Epithelial cell of prostate (primary cell): ENCODE results near the gene ARRB1.

Source experiments
- DNase-seq: peaks from one replicate; pipeline ENCODE4 v3.0.0-alpha.2; 2011; ENCODE audit warnings: low read depth, low spot score
- H3K27ac ChIP-seq: fragments of 450-650 bp; 2 replicates; pipeline ENCODE4 v1.5.1; 2017; ENCODE audit warnings: mild to moderate bottlenecking

The ARRB1 gene

GRCh38 chr11:75263944-75264349 lies 87.5 kb downstream of the ARRB1 start:
- H3K27ac ChIP-seq: no peak overlapping the region
- no peak for DNase-seq

- no peak for DNase-seq
- no peak overlapping the region for H3K27ac ChIP-seq
These were observed 88.3 kb downstream of the ARRB1 start for GRCh38 chr11:75262961-75263852.

DNA sequence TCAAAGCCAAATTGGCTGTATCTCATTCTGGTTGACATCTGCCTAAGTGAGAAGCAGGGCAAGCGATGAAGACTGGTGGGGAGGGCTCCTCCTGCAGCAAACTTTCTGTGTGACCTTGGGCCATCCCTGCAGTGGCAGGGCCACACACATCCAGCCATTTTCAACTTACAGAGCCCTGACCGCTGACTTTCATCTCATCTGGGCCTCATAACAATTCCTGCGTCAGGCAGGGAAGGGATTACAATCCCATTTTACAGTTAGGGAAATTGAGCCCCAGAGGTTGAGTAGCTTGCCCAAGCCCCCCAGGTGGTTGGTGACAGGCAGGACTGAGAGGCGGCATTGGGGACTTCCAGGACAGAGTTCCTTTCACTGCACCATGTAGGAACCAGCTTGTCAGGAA lies 89.0 kb downstream of the ARRB1 start:
- no peak for DNase-seq
- no peak overlapping the region for H3K27ac ChIP-seq

- no peak overlapping the region for H3K27ac ChIP-seq
- DNase-seq: no peak
These were observed 89.5 kb downstream of the ARRB1 start for GRCh38 chr11:75261902-75262361.

- DNase-seq: no peak
- no peak overlapping the region for H3K27ac ChIP-seq
These were observed 90.9 kb downstream of the ARRB1 start for GRCh38 chr11:75260396-75261170.

DNA sequence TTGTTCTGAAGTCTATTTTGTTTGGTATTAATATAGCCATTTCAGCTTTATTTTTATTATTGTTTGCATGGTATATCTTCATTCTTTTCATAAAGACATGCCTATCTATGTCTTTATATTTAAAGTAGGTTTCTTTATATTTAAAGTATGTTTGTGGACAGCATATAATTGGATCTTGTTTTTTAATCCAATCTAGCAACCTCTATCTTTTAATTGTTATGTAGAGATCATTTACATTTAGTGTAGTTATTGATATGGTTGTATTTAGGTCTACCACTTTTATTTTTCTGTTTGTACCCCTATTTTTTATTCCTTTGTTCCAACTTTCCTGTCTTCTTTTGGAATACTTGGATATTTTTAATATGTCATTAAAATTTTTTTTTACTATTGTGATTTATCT lies 97.1 kb downstream of the ARRB1 start:
- no peak for DNase-seq
- no peak overlapping the region for H3K27ac ChIP-seq

- H3K27ac ChIP-seq: no peak overlapping the region
- DNase-seq: no peak
These were observed 101.8 kb downstream of the ARRB1 start for GRCh38 chr11:75249704-75250103.

GRCh38 chr11:75248924-75249256 lies 102.6 kb downstream of the ARRB1 start:
- no peak for DNase-seq

DNA sequence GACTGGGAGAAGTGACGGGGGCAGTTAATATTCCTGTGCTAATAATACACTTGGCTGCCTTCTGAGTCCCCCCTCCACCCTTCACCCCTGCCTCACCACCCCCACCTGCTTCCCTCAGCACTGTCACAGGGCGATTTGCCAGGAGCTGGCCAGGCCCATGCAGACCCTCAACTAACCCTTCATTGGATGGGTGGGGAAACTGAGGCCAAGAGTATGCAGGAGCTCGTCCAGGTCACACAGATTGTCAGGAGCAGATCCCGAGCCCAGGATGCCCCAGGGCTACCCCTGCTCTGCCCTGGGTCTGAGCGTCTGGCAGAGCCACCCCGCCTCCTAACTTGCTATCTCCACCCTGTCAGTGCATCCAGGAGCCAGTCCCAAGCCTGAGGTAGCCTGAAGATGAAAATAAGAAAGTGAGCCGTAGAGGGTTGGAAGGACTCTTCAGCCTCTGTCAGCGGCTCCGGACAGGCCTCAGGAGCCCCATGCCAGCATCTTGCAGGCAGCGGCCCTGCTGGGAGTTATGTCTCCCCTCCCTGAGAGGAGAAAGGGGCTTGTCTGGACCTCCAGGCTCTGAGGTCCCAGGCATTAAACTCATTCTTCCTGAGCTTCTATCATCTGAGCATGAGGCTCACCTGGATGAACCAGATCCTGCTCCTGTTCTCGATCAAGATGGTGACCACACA lies 104.7 kb downstream of the ARRB1 start:
- DNase-seq: no peak
- no peak overlapping the region for H3K27ac ChIP-seq

More at GRCh38 chr11:75248924-75249256, 102.6 kb downstream of the ARRB1 start:
- H3K27ac ChIP-seq: no peak overlapping the region

- no peak overlapping the region for H3K27ac ChIP-seq
- no peak for DNase-seq
These were observed 105.3 kb downstream of the ARRB1 start for GRCh38 chr11:75246006-75246670.

DNA sequence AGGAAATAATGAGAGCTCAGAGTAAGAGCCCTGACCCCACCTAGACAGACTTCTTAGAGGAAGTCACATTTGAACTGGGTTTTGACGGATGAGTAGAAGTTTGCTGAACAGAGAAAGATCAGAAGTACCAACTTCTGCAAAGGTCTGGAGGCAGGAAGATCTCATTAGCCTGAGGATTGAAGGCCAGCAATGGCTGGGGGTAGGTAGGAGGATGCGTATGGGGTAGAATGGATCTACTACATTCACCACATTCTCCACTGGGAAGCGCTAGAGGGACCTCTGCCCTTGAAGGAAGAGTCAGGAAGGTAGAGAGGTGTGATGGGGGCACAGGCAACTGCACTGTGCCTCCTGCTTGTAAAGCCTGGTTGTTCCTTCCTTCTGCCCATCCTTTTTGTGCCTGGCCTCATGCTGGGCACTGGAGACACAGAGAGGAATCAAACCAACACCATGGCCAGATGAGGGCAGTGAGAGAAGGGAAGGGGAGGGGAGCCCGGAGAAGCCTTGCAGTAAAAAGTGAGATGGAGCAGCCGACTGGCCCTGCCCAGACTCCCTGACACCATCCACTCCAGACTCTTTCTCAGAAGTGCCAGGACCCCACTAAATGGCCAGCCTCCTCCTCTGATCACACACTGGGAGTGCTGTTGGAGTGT lies 106.0 kb downstream of the ARRB1 start:
- no peak for DNase-seq
- H3K27ac ChIP-seq: no peak overlapping the region

- H3K27ac ChIP-seq: no peak overlapping the region
- DNase-seq: no peak
These were observed 107.2 kb downstream of the ARRB1 start for GRCh38 chr11:75244052-75244814.

DNA sequence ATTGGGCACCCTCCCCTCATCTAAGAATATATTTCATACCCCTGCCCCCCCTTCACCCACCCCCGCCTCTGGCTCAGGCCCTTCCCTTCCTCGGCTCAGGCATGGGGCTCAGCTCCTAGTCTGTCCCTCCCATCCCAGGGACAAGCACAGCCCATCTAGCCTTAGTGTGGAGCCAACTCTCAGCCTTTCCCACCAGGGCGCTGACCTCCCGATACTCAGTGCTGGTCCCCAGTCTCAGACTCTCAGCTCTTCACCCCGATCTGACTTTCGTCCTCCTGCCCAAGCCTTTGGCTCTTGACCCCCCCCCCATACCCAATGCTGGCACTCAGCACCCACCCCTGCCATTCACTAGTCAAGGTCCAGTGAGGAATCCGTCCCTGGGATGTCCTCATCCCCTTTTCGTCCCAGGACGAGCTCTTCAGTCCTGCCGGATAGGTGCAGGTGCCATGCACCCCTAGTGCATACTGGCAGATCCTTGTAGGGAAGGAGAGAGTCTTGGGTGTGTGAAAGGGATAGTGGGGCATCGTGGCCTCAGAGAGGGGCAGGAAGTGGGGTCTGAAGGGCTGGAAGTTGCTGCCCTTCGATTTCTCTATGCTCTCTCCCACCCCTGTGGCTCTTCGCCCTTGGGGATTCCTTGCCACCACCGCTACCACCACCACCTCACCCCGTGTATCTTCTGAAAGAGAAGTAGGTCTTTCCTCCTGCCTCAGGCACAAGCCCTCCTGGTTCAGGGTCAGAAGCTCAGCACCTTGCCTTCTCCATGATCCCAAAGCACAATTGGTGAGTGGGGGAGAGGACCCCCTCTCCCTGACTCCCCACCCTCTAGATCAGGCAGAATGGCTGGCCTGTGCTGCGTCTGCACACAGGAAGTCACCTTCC lies 108.5 kb downstream of the ARRB1 start:
- no peak for DNase-seq

DNA sequence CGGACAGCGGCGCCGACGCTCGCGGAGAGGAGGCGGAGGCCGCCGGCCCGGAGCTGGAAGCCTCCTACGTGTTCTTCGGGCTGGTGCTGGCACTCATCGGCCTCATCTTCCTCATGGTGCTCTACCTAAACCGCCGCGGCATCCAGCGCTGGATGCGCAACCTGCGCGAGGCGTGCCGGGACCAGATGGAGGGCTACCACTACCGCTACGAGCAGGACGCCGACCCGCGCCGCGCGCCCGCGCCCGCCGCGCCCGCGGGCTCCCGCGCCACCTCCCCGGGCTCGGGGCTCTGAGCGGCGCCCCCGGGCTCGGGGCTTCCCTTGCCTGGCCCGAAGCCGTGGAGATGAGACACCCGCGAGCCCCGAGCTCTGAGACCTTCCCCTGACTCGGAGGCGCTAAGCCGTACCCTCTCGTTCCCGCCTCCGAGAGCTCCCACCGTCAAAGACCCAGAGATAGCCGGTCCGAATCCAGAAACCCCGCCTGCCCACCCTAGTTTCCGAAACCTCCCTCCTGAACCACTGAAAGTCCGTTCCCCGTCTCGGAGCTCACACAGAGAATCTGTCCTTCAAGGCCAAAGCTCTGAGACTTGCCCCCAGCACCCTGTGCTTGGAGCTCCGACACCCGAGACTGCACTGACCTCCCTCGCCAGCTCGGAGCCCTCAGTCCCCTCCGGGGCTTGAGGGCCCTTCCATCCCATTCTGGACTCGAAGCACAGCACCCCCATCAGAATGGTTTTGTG lies 109.4 kb downstream of the ARRB1 start:
- no peak overlapping the region for H3K27ac ChIP-seq
- DNase-seq: no peak

More for the DNA sequence above, 108.5 kb downstream of the ARRB1 start:
- no peak overlapping the region for H3K27ac ChIP-seq

DNA sequence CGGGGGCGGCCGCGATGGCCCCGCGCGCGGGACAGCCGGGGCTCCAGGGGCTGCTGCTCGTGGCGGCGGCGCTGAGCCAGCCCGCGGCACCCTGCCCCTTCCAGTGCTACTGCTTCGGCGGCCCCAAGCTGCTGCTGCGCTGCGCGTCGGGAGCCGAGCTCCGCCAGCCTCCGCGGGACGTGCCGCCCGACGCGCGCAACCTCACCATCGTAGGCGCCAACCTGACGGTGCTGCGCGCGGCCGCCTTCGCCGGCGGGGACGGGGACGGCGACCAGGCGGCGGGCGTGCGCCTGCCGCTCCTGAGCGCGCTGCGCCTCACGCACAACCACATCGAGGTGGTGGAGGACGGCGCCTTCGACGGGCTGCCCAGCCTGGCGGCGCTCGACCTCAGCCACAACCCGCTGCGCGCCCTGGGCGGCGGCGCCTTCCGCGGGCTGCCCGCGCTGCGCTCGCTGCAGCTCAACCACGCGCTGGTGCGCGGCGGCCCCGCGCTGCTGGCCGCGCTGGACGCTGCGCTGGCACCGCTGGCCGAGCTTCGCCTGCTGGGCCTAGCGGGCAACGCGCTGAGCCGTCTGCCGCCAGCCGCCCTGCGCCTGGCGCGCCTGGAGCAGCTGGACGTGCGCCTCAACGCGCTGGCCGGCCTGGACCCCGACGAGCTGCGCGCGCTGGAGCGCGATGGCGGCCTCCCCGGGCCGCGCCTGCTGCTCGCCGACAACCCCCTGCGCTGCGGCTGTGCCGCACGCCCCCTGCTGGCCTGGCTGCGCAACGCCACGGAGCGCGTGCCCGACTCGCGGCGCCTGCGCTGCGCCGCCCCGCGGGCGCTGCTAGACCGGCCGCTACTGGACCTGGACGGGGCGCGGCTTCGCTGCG lies 110.2 kb downstream of the ARRB1 start:
- peak; percentile 34 for DNase-seq
- H3K27ac ChIP-seq: no peak overlapping the region

DNA sequence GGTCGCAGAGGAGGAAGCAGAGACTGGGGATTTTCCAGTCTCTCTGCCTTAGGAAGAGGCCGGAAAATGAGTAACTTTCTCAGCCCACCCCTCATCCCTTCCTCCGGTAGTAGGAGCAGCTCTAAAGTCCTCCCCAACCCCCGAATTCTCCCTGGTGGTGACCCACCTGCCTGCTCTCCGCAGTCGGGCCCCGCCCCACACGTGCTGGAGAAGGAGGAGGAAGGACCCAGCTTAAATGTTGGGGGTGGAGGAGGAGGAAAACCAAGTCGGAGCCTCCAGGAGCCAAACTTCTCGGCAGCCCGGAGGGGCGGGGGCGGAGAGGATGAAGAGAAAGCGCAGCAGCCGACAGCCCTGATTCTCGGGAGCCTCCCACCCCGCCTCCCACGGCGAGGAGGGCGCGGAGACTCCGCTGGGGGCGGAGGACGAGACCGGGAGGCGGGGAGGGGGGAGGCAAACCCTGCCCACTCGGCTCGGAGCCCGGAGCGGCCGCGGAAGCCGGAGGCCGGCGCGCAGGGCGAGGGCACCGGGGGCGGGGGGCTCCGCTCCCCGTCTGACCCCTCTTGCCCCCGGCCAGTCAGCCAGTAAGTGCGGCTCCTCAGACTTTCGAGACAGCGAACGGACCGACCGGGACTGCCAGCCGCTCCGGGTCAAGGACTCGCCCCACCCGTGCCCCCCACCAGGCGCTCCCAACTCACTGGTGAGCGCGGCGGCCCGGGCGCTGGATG lies 111.0 kb downstream of the ARRB1 start, which contains the start of gene TPBGL:
Gene TPBGL, plus strand, starts transcription at position 464 of the 725 bp plus-strand sequence. CDS start 276 bp downstream, outside the sequence.
- no peak for DNase-seq
- H3K27ac ChIP-seq: no peak within 1 kb of the TSS
